Naive B cell (primary cell): ENCODE data around the gene SETD2. TPM values are rescaled to one million over a fixed set of nuclear protein-coding genes. Genes with fewer than 3 reads are reported as not detected.
"Not testable (repeated sequence)": the region's sequence is repeated elsewhere in the genome, so short reads cannot be mapped to it uniquely, and the experiment has no call there.

Source experiments
- ATAC-seq, 2 donors: fragments of 150-1000 bp; cut with Tn5 transposase; 2 replicates each; pipeline ENCODE4 v1.10.0; 2021; ENCODE audit warnings: low read depth in 2 of 2, mild to moderate bottlenecking in 2 of 2, moderate library complexity in 2 of 2
- DNase-seq: peaks from one replicate; pipeline ENCODE4 v3.0.0; 2022
- H3K27ac Mint-ChIP-seq, 6 donors: one replicate each; pipeline ENCODE4 v1.8.0; 2020 to 2022; ENCODE audit warnings: mild to moderate bottlenecking in 6 of 6, mixed read lengths in 6 of 6, moderate library complexity in 5 of 6, inconsistent platforms in 2 of 6
- H3K27me3 Mint-ChIP-seq, 3 donors: one replicate each; pipeline ENCODE4 v1.8.0; 2021 to 2022; ENCODE audit warnings: mixed read lengths in 3 of 3, mild to moderate bottlenecking in 1 of 3
- H3K36me3 Mint-ChIP-seq, 2 donors: one replicate each; pipeline ENCODE4 v1.8.0; 2020 to 2022; ENCODE audit warnings: mixed read lengths in 2 of 2, inconsistent platforms in 1 of 2, mild to moderate bottlenecking in 1 of 2
- H3K4me1 Mint-ChIP-seq, 3 donors: one replicate each; pipeline ENCODE4 v1.8.0; 2020 to 2022; ENCODE audit warnings: mixed read lengths in 3 of 3, inconsistent platforms in 1 of 3, mild to moderate bottlenecking in 1 of 3, moderate library complexity in 1 of 3
- H3K4me3 Mint-ChIP-seq, 8 donors: one replicate each; pipeline ENCODE4 v1.8.0; 2020 to 2022; ENCODE audit warnings: mild to moderate bottlenecking in 8 of 8, mixed read lengths in 8 of 8, moderate library complexity in 8 of 8, inconsistent platforms in 2 of 8
- H3K9me3 Mint-ChIP-seq, 7 donors: one replicate each; pipeline ENCODE4 v1.8.0; 2020 to 2022; ENCODE audit warnings: mixed read lengths in 7 of 7, mild to moderate bottlenecking in 5 of 7, inconsistent platforms in 2 of 7, moderate library complexity in 1 of 7
- polyA plus RNA-seq, 6 donors: library from polyadenylated mRNA; unstranded; fragments of 300-500 nt; fragmentation: Illumina TruSeq; gene quantifications; one replicate each; pipeline ENCODE4 v1.2.3, GENCODE V29; 2021; ENCODE audit warnings: low read depth in 6 of 6

SETD2 gene
- polyA plus RNA-seq, 6 donors from 2014 or later = 7.0 to 41.3 (median 19.6) TPM

DNA sequence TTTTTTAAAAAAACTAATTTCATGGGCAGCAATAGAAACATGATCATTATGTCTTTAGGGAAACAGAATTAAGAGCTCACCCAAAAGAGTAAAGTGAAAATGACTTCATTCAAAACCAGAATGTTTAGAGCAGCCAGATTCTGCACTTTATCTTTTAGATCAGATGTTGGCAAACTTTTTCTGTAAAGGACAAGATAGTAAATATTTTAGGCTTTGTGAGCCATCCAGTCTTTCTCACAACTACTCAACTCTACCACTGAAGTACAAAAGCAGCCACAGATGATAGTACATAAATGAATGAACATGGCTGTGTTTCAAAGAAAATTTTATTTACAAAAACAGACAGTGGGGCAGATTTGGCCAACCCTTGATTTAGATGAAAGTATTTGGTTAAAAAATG, 84.5 kb downstream of the SETD2 start:
- peaks cover 6 to 19% (median 6%) of the 10 kb centered on the region in 3 donors for H3K4me1 Mint-ChIP-seq

DNA sequence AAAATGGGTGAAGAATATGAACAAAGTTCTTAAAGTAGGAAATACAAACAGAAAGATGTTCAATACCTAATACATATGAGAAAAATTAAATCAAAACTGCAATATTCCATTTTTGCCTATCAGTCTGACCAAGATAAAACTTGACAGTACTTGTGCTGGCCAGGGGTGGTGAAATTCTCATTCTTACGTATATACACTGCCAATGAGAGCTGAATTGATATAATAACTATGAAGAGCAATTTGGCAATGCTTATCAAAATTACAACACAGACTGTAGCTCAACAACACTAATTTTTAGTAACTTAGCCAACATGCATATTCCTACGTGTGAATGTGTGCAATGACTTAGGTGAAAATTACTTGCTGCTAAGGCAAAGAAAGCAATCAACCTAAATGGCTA, 90.2 kb downstream of the SETD2 start:
- ATAC-seq (no peak), DNase-seq (no peak)
- Mint-ChIP-seq H3K27me3 (no peaks in the 10 kb centered on the region), H3K9me3 (no peaks in the 10 kb centered on the region), H3K36me3 (peaks cover 0 to 9% of the 10 kb centered on the region in 2 donors), H3K27ac (peak overlapping the region in 1 of 6 donors; percentile 70), H3K4me3 (no peak overlapping the region), H3K4me1 (peaks cover 4 to 17% (median 7%) of the 10 kb centered on the region in 3 donors)

More for the DNA sequence above, 84.5 kb downstream of the SETD2 start:
- Mint-ChIP-seq H3K4me3 (no peak overlapping the region), H3K36me3 (peaks cover 0 to 20% of the 10 kb centered on the region in 2 donors), H3K27ac (peak overlapping the region in 2 of 6 donors; percentile 33 to 46), H3K27me3 (no peaks in the 10 kb centered on the region), H3K9me3 (no peaks in the 10 kb centered on the region)
- ATAC-seq (no peak), DNase-seq (no peak)

DNA sequence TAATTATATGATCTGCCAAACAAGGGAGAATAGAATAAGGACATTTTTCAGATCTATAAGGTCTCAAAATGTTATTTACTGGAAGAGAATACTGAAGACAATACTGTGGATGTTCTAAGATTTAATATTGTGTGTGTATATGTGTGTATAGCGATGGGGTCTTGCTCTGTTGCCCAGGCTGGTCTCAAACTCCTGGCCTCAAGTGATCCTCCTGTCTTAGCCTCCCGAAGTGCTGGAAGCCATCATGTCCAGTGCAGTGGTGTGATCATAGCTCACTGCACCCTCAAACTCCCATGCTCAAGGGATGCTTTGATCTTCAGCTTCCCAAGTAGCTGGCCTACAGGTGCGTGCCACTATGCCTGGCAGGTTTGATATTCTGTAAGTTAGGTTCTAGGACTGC, 93.1 kb downstream of the SETD2 start:
- Mint-ChIP-seq H3K27ac (peak overlapping the region in 1 of 6 donors; percentile 35), H3K36me3 (peaks cover 0 to under 1% of the 10 kb centered on the region in 2 donors), H3K4me3 (no peak overlapping the region), H3K27me3 (no peaks in the 10 kb centered on the region), H3K9me3 (no peaks in the 10 kb centered on the region), H3K4me1 (peaks cover 4 to 11% (median 9%) of the 10 kb centered on the region in 3 donors)
- no peak for ATAC-seq
- DNase-seq = no peak

DNA sequence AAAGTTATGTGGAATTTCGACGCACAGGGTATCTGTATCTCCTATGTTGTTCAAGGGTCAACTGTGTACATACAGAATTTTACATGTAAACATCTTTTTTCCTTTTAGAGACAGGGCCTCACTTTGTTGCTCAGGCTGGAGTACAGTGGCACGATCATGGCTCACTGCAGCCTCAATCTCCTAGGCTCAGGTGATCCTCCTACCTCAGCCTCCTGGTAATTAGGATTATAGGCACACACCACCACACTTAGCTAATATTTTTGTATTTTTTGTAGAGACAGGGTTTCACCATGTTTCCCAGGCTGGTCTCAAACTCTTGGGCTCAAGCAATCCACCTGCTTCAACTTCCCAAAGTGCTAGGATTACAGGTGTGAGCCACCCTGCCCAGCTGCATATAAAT, 97.7 kb downstream of the SETD2 start:
- H3K4me3 Mint-ChIP-seq, ATAC-seq, H3K27me3 Mint-ChIP-seq, DNase-seq, H3K9me3 Mint-ChIP-seq, H3K4me1 Mint-ChIP-seq: not testable (repeated sequence)
- Mint-ChIP-seq H3K36me3 (peaks cover 4 to 11% of the 10 kb centered on the region in 2 donors), H3K27ac (peak overlapping the region in 1 of 6 donors; percentile 28)

DNA sequence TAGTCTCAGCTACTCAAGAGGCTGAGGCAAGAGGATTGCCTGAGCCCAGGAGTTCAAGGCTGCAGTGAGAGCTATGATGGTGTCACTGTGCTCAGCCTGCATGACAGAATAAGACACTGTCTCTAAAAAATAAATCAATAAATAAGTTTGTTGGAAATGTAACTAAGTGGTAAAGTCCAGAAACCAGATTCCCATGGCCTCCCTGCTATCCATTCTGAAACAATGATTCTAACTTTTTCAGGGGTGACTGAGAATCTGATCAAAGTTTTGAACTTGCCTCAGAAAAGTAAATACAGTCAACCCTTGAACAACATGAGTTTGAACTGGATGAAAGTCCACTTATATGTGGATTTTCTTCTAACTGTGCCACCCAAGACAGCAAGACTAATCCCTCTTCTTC, 98.2 kb downstream of the SETD2 start:
- Mint-ChIP-seq H3K9me3 (no peaks in the 10 kb centered on the region), H3K27ac (peak overlapping the region in 1 of 6 donors; percentile 28), H3K36me3 (peaks cover 4 to 11% of the 10 kb centered on the region in 2 donors), H3K27me3 (no peaks in the 10 kb centered on the region), H3K4me1 (peaks cover 0 to 8% (median 0%) of the 10 kb centered on the region in 3 donors), H3K4me3 (no peak overlapping the region)
- no peak for DNase-seq
- ATAC-seq = no peak

DNA sequence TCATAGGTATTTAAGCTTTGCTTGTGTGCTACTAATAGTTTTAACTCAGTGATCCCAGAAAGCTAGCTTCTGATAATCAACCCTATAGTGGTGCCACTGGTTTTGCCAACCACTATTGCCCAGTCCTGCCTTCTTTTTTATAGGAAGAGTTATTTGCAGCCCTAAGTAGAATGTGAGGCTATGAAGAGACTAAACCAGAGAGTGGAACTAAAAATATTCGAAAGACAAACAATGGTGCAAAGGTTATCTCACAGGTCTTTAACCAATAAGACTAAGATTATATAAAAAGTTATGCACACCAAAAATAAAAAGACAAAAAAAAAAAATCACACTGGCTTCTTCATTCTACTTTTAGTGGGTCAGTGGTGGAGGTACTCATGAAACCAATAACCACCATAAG, 98.9 kb downstream of the SETD2 start:
- Mint-ChIP-seq H3K4me1 (peaks cover 0 to 8% (median 0%) of the 10 kb centered on the region in 3 donors), H3K9me3 (no peaks in the 10 kb centered on the region), H3K27ac (peak overlapping the region in 2 of 6 donors; percentile 16 to 47), H3K27me3 (no peaks in the 10 kb centered on the region), H3K36me3 (peaks cover 4 to 11% of the 10 kb centered on the region in 2 donors), H3K4me3 (no peak overlapping the region)
- no peak for DNase-seq
- no peak for ATAC-seq

DNA sequence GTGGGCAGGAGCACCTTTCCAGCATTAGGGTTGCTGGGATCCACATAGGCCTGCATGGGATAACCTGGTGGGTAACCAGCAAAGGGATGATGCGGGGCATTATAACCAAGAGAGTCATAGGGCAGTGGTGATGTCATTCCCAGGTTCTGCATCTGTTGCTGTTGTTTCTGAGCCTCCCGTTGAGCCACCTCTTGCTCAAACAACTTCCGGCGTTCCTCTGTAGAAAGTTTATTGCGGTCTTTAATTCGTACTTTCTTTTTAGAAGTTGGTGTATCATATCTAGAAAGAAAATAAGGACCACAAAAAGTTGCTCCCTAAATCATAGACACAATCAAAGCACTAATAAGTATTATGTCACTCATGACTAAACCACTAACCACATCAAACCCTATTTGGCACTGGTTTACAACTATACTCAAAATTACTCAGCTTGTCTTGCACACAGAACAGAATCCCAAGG, 106.7 kb downstream of the SETD2 start:
- Mint-ChIP-seq H3K27ac (peak overlapping the region in 2 of 6 donors; percentile 80 to 89), H3K4me1 (peaks cover 4 to 11% (median 11%) of the 10 kb centered on the region in 3 donors), H3K4me3 (no peak overlapping the region), H3K27me3 (no peaks in the 10 kb centered on the region), H3K36me3 (peaks cover 15 to 24% of the 10 kb centered on the region in 2 donors), H3K9me3 (no peaks in the 10 kb centered on the region)
- no peak for ATAC-seq
- DNase-seq = no peak

DNA sequence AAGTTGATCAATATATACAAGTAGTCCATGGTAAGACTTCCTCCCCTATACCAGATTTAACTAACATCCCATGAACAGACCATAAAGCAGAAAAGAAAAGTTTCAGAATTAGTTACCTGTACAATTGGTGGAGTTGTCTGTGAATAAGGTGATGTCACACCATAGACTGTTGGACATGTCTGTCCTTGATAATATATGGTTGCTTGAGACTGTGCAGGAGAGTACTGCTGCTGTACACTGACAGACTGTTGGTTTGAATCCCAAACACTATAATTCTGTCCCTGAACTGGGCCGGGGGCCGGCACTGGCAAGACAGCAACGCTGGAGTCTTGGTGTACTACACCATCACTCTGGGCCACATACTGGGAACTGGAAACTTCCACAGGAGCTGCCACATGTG, 107.2 kb downstream of the SETD2 start:
- Mint-ChIP-seq H3K9me3 (no peaks in the 10 kb centered on the region), H3K36me3 (peaks cover 10 to 29% of the 10 kb centered on the region in 2 donors), H3K27me3 (no peaks in the 10 kb centered on the region), H3K4me1 (peaks cover 4 to 11% (median 11%) of the 10 kb centered on the region in 3 donors), H3K27ac (peak overlapping the region in 4 of 6 donors; percentile 25 to 80 (median 58)), H3K4me3 (no peak overlapping the region)
- no peak for ATAC-seq
- no peak for DNase-seq

DNA sequence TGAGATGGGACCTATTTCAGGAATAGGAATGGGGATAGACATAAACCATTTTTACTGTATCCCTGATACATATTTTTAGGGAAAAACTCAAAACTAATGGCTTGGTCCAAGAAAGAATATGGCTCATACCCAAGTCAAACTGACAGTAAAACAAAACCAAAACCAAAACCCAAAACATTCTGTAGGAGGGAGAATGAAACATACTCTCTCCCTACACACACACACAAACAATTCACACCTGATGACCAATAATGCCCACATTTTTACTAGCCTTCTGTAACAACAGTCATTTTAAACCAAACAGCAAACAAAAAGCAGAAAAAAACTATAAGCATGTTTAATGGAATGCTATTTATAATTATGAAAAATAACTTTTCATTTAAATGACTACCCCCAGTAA, 109.5 kb downstream of the SETD2 start:
- H3K36me3 Mint-ChIP-seq = peaks cover 17 to 35% of the 10 kb centered on the region in 2 donors
- no peaks in the 10 kb centered on the region for H3K27me3 Mint-ChIP-seq
- H3K4me3 Mint-ChIP-seq = no peak overlapping the region
- H3K4me1 Mint-ChIP-seq = peaks cover 7 to 13% (median 11%) of the 10 kb centered on the region in 3 donors
- DNase-seq = no peak
- ATAC-seq = no peak
- H3K9me3 Mint-ChIP-seq = no peaks in the 10 kb centered on the region
- peak overlapping the region in 2 of 6 donors; percentile 24 to 33 for H3K27ac Mint-ChIP-seq

DNA sequence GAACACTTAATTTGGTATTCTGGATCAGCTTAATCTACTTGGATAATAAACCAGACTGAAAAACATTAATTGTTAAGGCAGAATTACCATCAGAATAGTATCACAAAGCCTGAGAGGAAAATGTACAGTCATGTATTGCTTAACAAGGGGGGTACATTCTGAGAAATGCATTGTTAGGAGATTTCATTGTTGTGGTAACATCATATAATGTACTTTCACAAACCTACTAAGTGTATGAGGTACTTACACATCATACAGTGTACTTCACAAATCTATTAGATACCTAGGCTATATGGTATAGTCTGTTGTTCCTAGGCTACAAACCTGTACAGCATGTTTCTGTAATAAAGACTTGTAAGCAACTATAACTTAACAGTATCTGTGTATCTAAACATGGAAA, 116.2 kb downstream of the SETD2 start:
- peaks cover 8 to 11% of the 10 kb centered on the region in 2 donors for H3K36me3 Mint-ChIP-seq

DNA sequence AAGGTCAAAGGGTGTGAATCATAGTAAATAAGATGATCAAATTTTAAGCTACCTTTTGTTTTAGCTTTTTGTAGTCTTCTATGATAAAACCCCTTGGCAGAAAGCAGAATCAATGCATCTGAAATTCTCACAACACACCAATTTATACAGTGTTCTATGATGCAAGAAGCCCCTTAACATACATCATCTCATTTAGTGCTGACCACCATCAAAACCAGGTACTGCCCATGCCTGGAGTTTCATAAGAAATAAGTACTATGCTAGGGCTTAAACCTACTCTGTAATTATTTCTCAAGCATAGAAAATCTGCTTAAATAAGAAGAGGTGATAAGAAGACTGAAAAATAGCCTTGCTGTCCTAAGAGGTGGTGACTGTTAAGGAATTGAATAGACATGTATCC, 116.8 kb downstream of the SETD2 start:
- H3K4me3 Mint-ChIP-seq = no peak overlapping the region

More for the DNA sequence above, 116.2 kb downstream of the SETD2 start:
- no peak for DNase-seq
- H3K27me3 Mint-ChIP-seq = no peaks in the 10 kb centered on the region
- H3K4me3 Mint-ChIP-seq = no peak overlapping the region
- H3K4me1 Mint-ChIP-seq = peaks cover 0 to 6% (median 6%) of the 10 kb centered on the region in 3 donors
- peak overlapping the region in 3 of 6 donors; percentile 22 to 79 (median 60) for H3K27ac Mint-ChIP-seq
- H3K9me3 Mint-ChIP-seq = no peaks in the 10 kb centered on the region
- no peak for ATAC-seq

DNA sequence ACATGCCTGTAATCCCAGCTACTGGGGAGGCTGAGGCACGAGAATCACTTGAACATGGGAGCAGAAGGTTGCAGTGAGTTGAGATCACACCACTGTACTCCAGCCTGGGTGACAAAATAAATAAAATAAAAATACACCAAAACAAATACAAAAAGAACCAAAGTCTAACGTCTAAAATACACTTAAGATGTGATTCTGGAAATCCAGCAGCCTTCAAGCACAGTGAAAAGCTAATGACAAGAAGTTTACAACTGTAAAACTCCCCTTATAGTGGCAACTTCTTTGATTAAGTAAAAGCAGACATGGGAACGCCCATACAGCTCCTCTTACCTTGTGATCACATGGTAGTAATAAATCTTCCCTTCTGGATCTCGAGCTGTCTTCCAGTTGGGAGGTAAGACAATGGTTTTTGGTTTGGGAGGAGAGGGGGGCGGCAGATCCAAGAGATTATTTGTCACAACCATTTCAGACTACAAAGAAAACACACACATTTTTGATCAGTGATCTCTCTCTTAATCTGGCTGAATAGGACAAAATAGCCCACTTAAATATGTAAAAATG, 121.6 kb downstream of the SETD2 start:
- Mint-ChIP-seq H3K4me3 (no peak overlapping the region), H3K9me3 (peaks cover 0 to 6% (median 3%) of the 10 kb centered on the region in 7 donors), H3K27ac (peak overlapping the region in 5 of 6 donors; percentile 18 to 89 (median 56)), H3K27me3 (no peaks in the 10 kb centered on the region), H3K36me3 (peaks cover 7 to 12% of the 10 kb centered on the region in 2 donors), H3K4me1 (peaks cover 9 to 20% (median 12%) of the 10 kb centered on the region in 3 donors)
- DNase-seq (no peak), ATAC-seq (no peak)

More for the DNA sequence above, 116.8 kb downstream of the SETD2 start:
- Mint-ChIP-seq H3K9me3 (no peaks in the 10 kb centered on the region), H3K4me1 (peaks cover 0 to 6% (median 6%) of the 10 kb centered on the region in 3 donors), H3K27me3 (no peaks in the 10 kb centered on the region), H3K36me3 (peaks cover 8 to 10% of the 10 kb centered on the region in 2 donors), H3K27ac (peak overlapping the region in 3 of 6 donors; percentile 22 to 79 (median 60))
- DNase-seq (no peak), ATAC-seq (no peak)

DNA sequence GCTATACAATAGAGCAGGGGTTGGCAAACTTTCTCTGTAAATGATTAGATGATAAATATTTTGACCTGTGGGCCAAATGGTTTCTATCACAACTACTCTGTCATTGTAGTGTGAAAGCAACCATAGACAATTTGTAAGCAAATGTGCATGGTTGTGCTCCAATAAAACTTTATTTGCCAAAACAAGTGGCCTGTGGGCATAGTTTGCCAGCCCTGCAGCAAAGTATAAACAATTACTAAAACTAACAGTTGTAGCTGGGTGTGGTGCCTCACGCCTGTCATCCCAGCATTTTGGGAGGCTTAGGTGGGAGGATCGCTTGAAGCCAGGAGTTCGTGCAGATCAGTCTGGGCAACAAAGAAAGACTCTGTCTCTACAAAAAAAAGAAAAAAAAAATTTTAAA, 122.8 kb downstream of the SETD2 start:
- H3K27me3 Mint-ChIP-seq = no peaks in the 10 kb centered on the region
- ATAC-seq (no peak), DNase-seq (no peak)
- peaks cover 0 to 6% (median 3%) of the 10 kb centered on the region in 7 donors for H3K9me3 Mint-ChIP-seq
- no peak overlapping the region for H3K4me3 Mint-ChIP-seq
- peaks cover 9 to 21% (median 12%) of the 10 kb centered on the region in 3 donors for H3K4me1 Mint-ChIP-seq
- H3K36me3 Mint-ChIP-seq = peaks cover 9 to 14% of the 10 kb centered on the region in 2 donors
- H3K27ac Mint-ChIP-seq = peak overlapping the region in 1 of 6 donors; percentile 84

DNA sequence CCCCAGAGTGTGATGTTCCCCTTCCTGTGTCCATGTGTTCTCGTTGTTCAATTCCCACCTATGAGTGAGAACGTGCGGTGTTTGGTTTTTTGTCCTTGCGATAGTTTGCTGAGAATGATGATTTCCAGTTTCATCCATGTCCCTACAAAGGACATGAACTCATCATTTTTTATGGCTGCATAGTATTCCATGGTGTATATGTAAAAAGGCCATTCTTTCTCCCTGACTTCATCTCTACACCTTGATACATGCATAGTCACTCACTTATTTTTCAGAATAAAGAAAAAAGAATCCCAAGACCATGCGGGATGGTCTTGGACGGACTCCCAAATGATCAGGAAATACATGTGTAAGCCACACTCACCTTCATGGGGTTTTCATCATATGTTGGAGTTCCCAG, 126.6 kb downstream of the SETD2 start:
- not testable (repeated sequence) for ATAC-seq, H3K27me3 Mint-ChIP-seq, H3K9me3 Mint-ChIP-seq, DNase-seq
- Mint-ChIP-seq H3K4me3 (peak overlapping the region in 3 of 8 donors; percentile 13 to 65 (median 54)), H3K4me1 (peaks cover 8 to 18% (median 16%) of the 10 kb centered on the region in 3 donors), H3K27ac (peak overlapping the region; percentile 88 to 96 (median 95)), H3K36me3 (peaks cover 17 to 31% of the 10 kb centered on the region in 2 donors)
